ENCODE measurements around the gene JUP.

- TF ChIP-seq EP300 (IDR thresholded peaks at IDR 0.05) (no peak), POLR2AphosphoS5 (IDR thresholded peaks at IDR 0.05) (no peak), CTCF (IDR thresholded peaks at IDR 0.05) (no peak)
Measured at GRCh38 chr17:41707803-41708669, 78.5 kb downstream of the JUP start.
